K562 (cell line): ENCODE results near the gene PRF1. TPM values are rescaled to one million over a fixed set of nuclear protein-coding genes. Genes with fewer than 3 reads are reported as not detected.

ENCODE experiments used
- ARHGAP35 ChIP-seq: fragments of 450-650 bp; IDR thresholded peaks from 2 replicates; pipeline ENCODE4 v1.6.1; 2018; ENCODE audit not compliant: partially characterized antibody
- ARID1B ChIP-seq: fragments of 450-650 bp; IDR thresholded peaks from 2 replicates; pipeline ENCODE4 v1.6.1; 2016; ENCODE audit warnings: antibody characterized with exemption, mild to moderate bottlenecking, inconsistent platforms
- CREBBP ChIP-seq: IDR thresholded peaks from one replicate; pipeline ENCODE4 v1.6.1; 2012; ENCODE audit warnings: low read depth, mild to moderate bottlenecking, control low read depth, inconsistent platforms, low read length
- DNMT1 ChIP-seq: fragments of 450-650 bp; IDR thresholded peaks from 2 replicates; pipeline ENCODE4 v1.6.1; 2016; ENCODE audit warnings: antibody characterized with exemption, mild to moderate bottlenecking
- FOSL1 ChIP-seq: fragments of 200-800 bp; sonication (Bioruptor generic); conservative IDR thresholded peaks from 2 replicates; pipeline ENCODE4 v1.6.1; 2016; ENCODE audit warnings: missing genetic modification characterization, missing compliant biosample characterization
- GTF2A2 ChIP-seq: IDR thresholded peaks from 2 replicates; pipeline ENCODE4 v1.6.1; 2016; ENCODE audit warnings: mild to moderate bottlenecking, missing genetic modification characterization, missing compliant biosample characterization
- HNRNPUL1 ChIP-seq: fragments of 200-400 bp; formaldehyde crosslinking; IDR thresholded peaks from 2 replicates; pipeline ENCODE4 v1.6.1; 2017; ENCODE audit warnings: low read length
- MED1 ChIP-seq: sonication (generic); formaldehyde crosslinking; IDR thresholded peaks from 2 replicates; pipeline ENCODE4 v1.8.1; 2023; ENCODE audit warnings: missing genetic modification reagents, borderline replicate concordance
- SIN3A ChIP-seq, 2 experiments: fragments of 150-350 bp in 1 of 2; IDR thresholded peaks; 2 replicates each; pipeline ENCODE4 v1.6.1; 2011 to 2016; ENCODE audit warnings: borderline replicate concordance in 2 of 2, low read depth in 2 of 2, low read length in 2 of 2, mild to moderate bottlenecking in 2 of 2, moderate library complexity in 2 of 2; ENCODE audit not compliant: control insufficient read depth in 1 of 2
- TCF7L2 ChIP-seq: fragments of 150-350 bp; IDR thresholded peaks from 2 replicates; pipeline ENCODE4 v1.6.1; 2016; ENCODE audit warnings: low read depth, mild to moderate bottlenecking, low read length, moderate library complexity
- TFAP4 ChIP-seq: sonication (generic); formaldehyde crosslinking; IDR thresholded peaks from 2 replicates; pipeline ENCODE4 v1.8.0; 2022; ENCODE audit warnings: missing genetic modification reagents, mild to moderate bottlenecking, moderate library complexity, borderline replicate concordance
- THAP7 ChIP-seq: fragments of 250-450 bp; sonication (Bioruptor Pico); IDR thresholded peaks from 2 replicates; pipeline ENCODE4 v1.5.0; 2021
- U2AF1 ChIP-seq: fragments of 200-400 bp; formaldehyde crosslinking; optimal IDR thresholded peaks from 2 replicates; pipeline ENCODE3; 2017; ENCODE audit warnings: mild to moderate bottlenecking, low read depth, low read length, moderate library complexity
- ZBTB43 ChIP-seq: sonication (generic); formaldehyde crosslinking; IDR thresholded peaks from 2 replicates; pipeline ENCODE4 v1.8.0; 2023; ENCODE audit warnings: mild to moderate bottlenecking, missing genetic modification reagents
- ZFP91 ChIP-seq: sonication (generic); formaldehyde crosslinking; IDR thresholded peaks from 2 replicates; pipeline ENCODE4 v1.8.0; 2022; ENCODE audit warnings: mild to moderate bottlenecking, missing genetic modification reagents
- ZNF551 ChIP-seq: fragments of 250-450 bp; sonication (Bioruptor Pico); IDR thresholded peaks from 2 replicates; pipeline ENCODE4 v1.5.0; 2021; ENCODE audit warnings: mild to moderate bottlenecking, moderate library complexity
- polyA plus RNA-seq, 8 experiments: library from polyadenylated mRNA; depleted of rRNA in 4 of 8; stranded (reverse) in 5 of 8; unstranded in 3 of 8; fragments of >200 nt; fragmentation: Nextera tagmentation in 2 of 8; fragmentation: Illumina TruSeq in 1 of 8; extraction: Ambion mirVana in 2 of 8; extraction: Trizol in 1 of 8; gene quantifications; 2 replicates each; pipeline versions ENCODE4 v1.2.1 to v1.2.3, GENCODE V29; 2011 to 2014; ENCODE audit warnings: inconsistent platforms in 1 of 8, missing spikeins in 1 of 8
- total RNA-seq, 7 experiments: library from RNA; depleted of rRNA in 6 of 7; stranded (reverse); fragments of >200 nt in 6 of 7; fragmentation: Illumina TruSeq in 2 of 7; extraction: Trizol in 2 of 7; gene quantifications; 2 replicates each; pipeline versions ENCODE4 v1.2.1 to v1.2.3, GENCODE V29; 2011 to 2021; ENCODE audit warnings: low replicate concordance in 1 of 7
- TF ChIP-seq, protein P1 (sequence below): fragments of 250-450 bp; sonication (Bioruptor Pico); IDR thresholded peaks from 2 replicates; pipeline ENCODE4 v1.4.0; 2020
- TF ChIP-seq, protein P2 (sequence below), 2 experiments: fragments of 450-650 bp; IDR thresholded peaks; 2 replicates each; pipeline ENCODE4 v1.6.1; 2016

The PRF1 gene
- total and polyA plus RNA-seq, 9 of the 15 experiments (the other 6 are each of a cell fraction or from before 2014, with no cell fraction given) = 3.8 to 8.6 (median 6.3) TPM

GRCh38 chr10:70558871-70559810 lies 43.4 kb downstream of the PRF1 start (continued):
- TF ChIP-seq, protein P1, sequence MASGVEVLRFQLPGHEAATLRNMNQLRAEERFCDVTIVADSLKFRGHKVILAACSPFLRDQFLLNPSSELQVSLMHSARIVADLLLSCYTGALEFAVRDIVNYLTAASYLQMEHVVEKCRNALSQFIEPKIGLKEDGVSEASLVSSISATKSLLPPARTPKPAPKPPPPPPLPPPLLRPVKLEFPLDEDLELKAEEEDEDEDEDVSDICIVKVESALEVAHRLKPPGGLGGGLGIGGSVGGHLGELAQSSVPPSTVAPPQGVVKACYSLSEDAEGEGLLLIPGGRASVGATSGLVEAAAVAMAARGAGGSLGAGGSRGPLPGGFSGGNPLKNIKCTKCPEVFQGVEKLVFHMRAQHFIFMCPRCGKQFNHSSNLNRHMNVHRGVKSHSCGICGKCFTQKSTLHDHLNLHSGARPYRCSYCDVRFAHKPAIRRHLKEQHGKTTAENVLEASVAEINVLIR (CRISPR knock-in tag) = no peak
- TF ChIP-seq ZNF551 (CRISPR knock-in tag) (no peak), TCF7L2 (no peak), CREBBP (no peak), GTF2A2 (tag) (no peak), ZFP91 (no peak), TFAP4 (CRISPR knock-in tag) (peak; percentile 74), ARHGAP35 (no peak), THAP7 (CRISPR knock-in tag) (no peak), SIN3A (IDR thresholded peaks at IDR 0.05; ENCODE audit: borderline replicate concordance in 2 of 2, control insufficient read depth in 1 of 2, low read depth in 2 of 2, low read length in 2 of 2) (0 out of 4 replicates have a peak, but pooled peaks of 1 of the 2 experiments have one; percentile 9), FOSL1 (tag) (peak; percentile 83), U2AF1 (no peak), ZBTB43 (peak; percentile 58; the same call in 1 of the 2 replicates), MED1 (no peak; the same call in 1 of the 2 replicates), HNRNPUL1 (no peak), ARID1B (peak; percentile 97), DNMT1 (peak; percentile 78; the same call in 1 of the 2 replicates)
- TF ChIP-seq, protein P2, sequence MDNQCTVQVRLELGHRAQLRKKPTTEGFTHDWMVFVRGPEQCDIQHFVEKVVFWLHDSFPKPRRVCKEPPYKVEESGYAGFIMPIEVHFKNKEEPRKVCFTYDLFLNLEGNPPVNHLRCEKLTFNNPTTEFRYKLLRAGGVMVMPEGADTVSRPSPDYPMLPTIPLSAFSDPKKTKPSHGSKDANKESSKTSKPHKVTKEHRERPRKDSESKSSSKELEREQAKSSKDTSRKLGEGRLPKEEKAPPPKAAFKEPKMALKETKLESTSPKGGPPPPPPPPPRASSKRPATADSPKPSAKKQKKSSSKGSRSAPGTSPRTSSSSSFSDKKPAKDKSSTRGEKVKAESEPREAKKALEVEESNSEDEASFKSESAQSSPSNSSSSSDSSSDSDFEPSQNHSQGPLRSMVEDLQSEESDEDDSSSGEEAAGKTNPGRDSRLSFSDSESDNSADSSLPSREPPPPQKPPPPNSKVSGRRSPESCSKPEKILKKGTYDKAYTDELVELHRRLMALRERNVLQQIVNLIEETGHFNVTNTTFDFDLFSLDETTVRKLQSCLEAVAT (IDR thresholded peaks at IDR 0.05) = peak in 1 of 2 experiments; percentile 87
